ENCODE data around the gene USP6NL. TPM values are rescaled to one million over a fixed set of nuclear protein-coding genes. Genes with fewer than 3 reads are reported as not detected.
A peak's percentile ranks its signal among the peaks of the same experiment; 100 is the strongest.

Gene USP6NL
- polyA plus RNA-seq, 1 experiment: 13.0 TPM

GRCh38 chr10:11557513-11557912, 53.9 kb downstream of the USP6NL start:
- H3K27me3 ChIP-seq (ENCODE audit: control insufficient read depth, insufficient read depth, low read length): no peaks in the 10 kb centered on the region
- no peak overlapping the region for H3K27ac ChIP-seq (ENCODE audit: low read depth, low read length)
- no peak overlapping the region for H3K4me3 ChIP-seq (ENCODE audit: low read depth, low read length)
- DNase-seq (ENCODE audit: low read depth, low spot score): no peak
- H3K9me3 ChIP-seq (ENCODE audit: control insufficient read depth, insufficient read depth, low read length): no peaks in the 10 kb centered on the region
- TF ChIP-seq CTCF (IDR thresholded peaks at IDR 0.05; ENCODE audit: low read depth, low read length): no peak
- POLR2A ChIA-PET: no interaction called here
- CTCF ChIA-PET: interaction anchor here (1.8 kb wide), 1 partner anchor 201 kb away, joined by 6 read pairs; no protein-coding TSS in a partner anchor

DNA sequence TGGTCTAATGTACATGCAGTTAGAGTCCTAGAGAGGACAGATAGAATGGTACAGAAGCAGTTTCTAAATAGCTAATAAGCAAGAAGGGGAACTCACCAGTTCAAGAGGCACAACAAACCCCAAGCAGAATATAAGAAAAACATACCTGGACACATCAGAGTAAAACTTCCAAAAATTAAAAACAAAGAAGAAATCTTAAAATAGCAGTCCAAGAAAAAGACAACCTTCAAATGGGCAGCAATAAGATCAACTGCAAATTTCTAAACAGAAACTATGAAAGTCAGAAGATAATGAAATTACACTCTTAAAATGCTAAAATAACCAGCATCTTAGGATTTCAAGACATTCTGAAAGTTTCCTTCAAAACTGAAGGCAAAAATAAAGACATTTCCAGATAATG, 55.9 kb downstream of the USP6NL start:
- Histone ChIP-seq H3K27ac (ENCODE audit: low read depth, low read length) (no peak overlapping the region), H3K4me3 (ENCODE audit: low read depth, low read length) (no peak overlapping the region), H3K27me3 (ENCODE audit: control insufficient read depth, insufficient read depth, low read length) (no peaks in the 10 kb centered on the region), H3K9me3 (ENCODE audit: control insufficient read depth, insufficient read depth, low read length) (no peaks in the 10 kb centered on the region)
- ChIA-PET POLR2A (no interaction called here), CTCF (no interaction called here)
- no peak for DNase-seq (ENCODE audit: low read depth, low spot score)
- no peak for TF ChIP-seq CTCF (IDR thresholded peaks at IDR 0.05; ENCODE audit: low read depth, low read length)

DNA sequence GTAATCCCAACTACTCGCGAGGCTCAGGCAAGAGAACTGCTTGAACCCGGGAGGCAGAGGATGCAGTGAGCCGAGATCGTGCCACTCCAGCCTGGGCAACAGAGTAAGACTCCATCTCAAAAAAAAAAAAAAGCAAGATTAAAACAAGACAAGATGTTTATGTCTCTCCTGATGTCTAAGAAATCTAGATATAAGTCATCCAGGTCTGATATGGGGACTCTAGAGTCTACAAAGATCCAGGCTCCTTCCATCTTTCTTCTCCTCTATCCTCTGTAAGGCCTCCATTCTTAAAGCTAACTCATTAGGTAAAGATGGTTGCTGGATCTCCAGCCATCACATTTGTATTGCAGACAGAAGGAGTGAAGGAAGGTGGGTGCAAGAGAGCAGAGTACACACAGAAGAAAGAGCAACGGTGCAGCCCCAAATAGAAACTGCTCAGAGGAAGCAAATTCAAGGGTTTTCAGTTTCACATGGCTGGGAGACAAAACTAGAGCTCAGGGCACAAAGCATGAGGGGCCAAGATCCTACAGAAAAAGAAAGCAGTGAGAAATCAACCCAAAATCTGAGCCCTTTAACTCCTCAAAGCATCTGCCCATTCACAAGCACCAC, 57.6 kb downstream of the USP6NL start:
- no peak for TF ChIP-seq CTCF (IDR thresholded peaks at IDR 0.05; ENCODE audit: low read depth, low read length)
- H3K9me3 ChIP-seq (ENCODE audit: control insufficient read depth, insufficient read depth, low read length): no peaks in the 10 kb centered on the region
- no peak for DNase-seq (ENCODE audit: low read depth, low spot score)
- ChIA-PET POLR2A (no interaction called here), CTCF (interaction anchor here (1.0 kb wide), 1 partner anchor 204 kb away, joined by 3 read pairs; no protein-coding TSS in a partner anchor)
- no peaks in the 10 kb centered on the region for H3K27me3 ChIP-seq (ENCODE audit: control insufficient read depth, insufficient read depth, low read length)
- H3K27ac ChIP-seq (ENCODE audit: low read depth, low read length): no peak overlapping the region
- no peak overlapping the region for H3K4me3 ChIP-seq (ENCODE audit: low read depth, low read length)

- Histone ChIP-seq H3K27ac (ENCODE audit: low read depth, low read length) (no peak overlapping the region), H3K27me3 (ENCODE audit: control insufficient read depth, insufficient read depth, low read length) (no peaks in the 10 kb centered on the region), H3K4me3 (ENCODE audit: low read depth, low read length) (peak overlapping the region; percentile 34), H3K9me3 (ENCODE audit: control insufficient read depth, insufficient read depth, low read length) (no peaks in the 10 kb centered on the region; the same call in 1 of the 2 replicates)
- POLR2A ChIA-PET: no interaction called here
- no peak for TF ChIP-seq CTCF (IDR thresholded peaks at IDR 0.05; ENCODE audit: low read depth, low read length)
- peak; percentile 74 for DNase-seq (ENCODE audit: low read depth, low spot score)
- CTCF ChIA-PET: interaction anchor here (1.1 to 1.2 kb wide), 2 partner anchors 20 to 206 kb away, joined by 3 to 4 read pairs; no protein-coding TSS in a partner anchor
Measured at GRCh38 chr10:11551916-11552602, 59.4 kb downstream of the USP6NL start.

- CTCF ChIA-PET: no interaction called here
- no peak overlapping the region for H3K27ac ChIP-seq (ENCODE audit: low read depth, low read length)
Measured at GRCh38 chr10:11551104-11551503, 60.3 kb downstream of the USP6NL start.

More at GRCh38 chr10:11551104-11551503, 60.3 kb downstream of the USP6NL start:
- POLR2A ChIA-PET: no interaction called here
- no peak for TF ChIP-seq CTCF (IDR thresholded peaks at IDR 0.05; ENCODE audit: low read depth, low read length)
- Histone ChIP-seq H3K9me3 (ENCODE audit: control insufficient read depth, insufficient read depth, low read length) (no peaks in the 10 kb centered on the region; the same call in 1 of the 2 replicates), H3K27me3 (ENCODE audit: control insufficient read depth, insufficient read depth, low read length) (no peaks in the 10 kb centered on the region), H3K4me3 (ENCODE audit: low read depth, low read length) (no peak overlapping the region)
- DNase-seq (ENCODE audit: low read depth, low spot score): no peak
